Vagina (tissue), 2 donors: ENCODE results near the gene TRABD2B. TPM values are rescaled to one million over a fixed set of nuclear protein-coding genes. Genes with fewer than 3 reads are reported as not detected.

Experiments used
- DNase-seq, 2 donors: peaks; one replicate each; pipeline ENCODE4 v3.0.0-alpha.2; 2017; ENCODE audit errors: extremely low spot score in 2 of 2
- H3K27ac ChIP-seq: fragments of 200-600 bp; sonication (generic); one replicate; pipeline ENCODE4 v1.5.1; 2019
- H3K27me3 ChIP-seq: fragments of 200-600 bp; sonication (generic); one replicate; pipeline ENCODE4 v1.5.1; 2019
- H3K36me3 ChIP-seq, 2 donors: fragments of 200-600 bp; sonication (generic); one replicate each; pipeline ENCODE4 v1.5.1; 2017 to 2019
- H3K4me1 ChIP-seq: fragments of 200-600 bp; sonication (generic); one replicate; pipeline ENCODE4 v1.5.1; 2019
- H3K4me3 ChIP-seq, 2 donors: fragments of 200-600 bp; sonication (generic); 1 replicate in 1 of 2; 2 replicates in 1 of 2; pipeline ENCODE4 v1.5.1; 2016 to 2019
- H3K9me3 ChIP-seq: fragments of 200-600 bp; sonication (generic); one replicate; pipeline ENCODE4 v1.5.1; 2019
- POLR2A ChIP-seq, 2 donors: fragments of 450-650 bp; IDR thresholded peaks; one replicate each; pipeline ENCODE4 v1.6.1; 2017; ENCODE audit warnings: antibody characterized with exemption in 2 of 2, mild to moderate bottlenecking in 2 of 2, moderate library complexity in 2 of 2
- POLR2AphosphoS5 ChIP-seq, 2 donors: sonication (generic); formaldehyde crosslinking; IDR thresholded peaks; one replicate each; pipeline ENCODE4 v1.9.0; 2017; ENCODE audit warnings: antibody characterized with exemption in 2 of 2, mild to moderate bottlenecking in 2 of 2, low read depth in 1 of 2; ENCODE audit not compliant: insufficient read depth in 1 of 2
- intact Hi-C: fragments of 100-400 bp; cut with DNase I; formaldehyde crosslinking; loops from one replicate; pipeline ENCODE4 v1.15.1; 2023
- total RNA-seq: library from RNA; depleted of rRNA; stranded (reverse); fragments of >200 nt; gene quantifications from one replicate; pipeline ENCODE4 v1.2.3, GENCODE V29; 2016
- TF ChIP-seq, protein P1 (sequence below), 3 experiments: fragments of 450-650 bp in 2 of 3; fragments of 200-600 bp in 1 of 3; sonication (generic) in 1 of 3; IDR thresholded peaks; one replicate each; pipeline ENCODE4 v1.5.1; 2017 to 2019; ENCODE audit warnings: antibody characterized with exemption in 3 of 3, mild to moderate bottlenecking in 2 of 3, moderate library complexity in 2 of 3

Gene TRABD2B
- total RNA-seq, 1 donor from 2014 or later, result 5.6 TPM

DNA sequence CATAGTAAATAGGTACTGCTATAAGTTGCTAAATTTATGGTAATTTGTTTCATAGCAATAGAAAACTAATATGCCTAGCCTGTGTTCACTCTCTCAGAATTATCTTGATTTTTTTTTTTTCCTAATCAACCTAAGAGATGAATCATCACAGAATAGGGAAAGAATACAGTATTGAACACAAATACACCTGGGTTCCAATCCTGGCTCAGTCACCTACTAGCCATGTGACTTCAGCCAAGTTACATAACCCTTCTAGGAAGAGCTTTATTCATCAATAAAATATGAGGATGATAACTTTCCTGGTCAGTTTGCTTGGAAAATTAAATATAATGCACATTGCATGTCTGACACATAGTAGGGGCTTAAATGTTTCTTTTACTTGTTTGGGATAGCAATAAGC lies 279.8 kb downstream of the TRABD2B start:
- H3K27me3 ChIP-seq, result peaks cover 6% of the 10 kb centered on the region
- H3K27ac ChIP-seq, result no peak overlapping the region
- H3K36me3 ChIP-seq, result no peaks in the 10 kb centered on the region
- intact Hi-C loops, result no loop called here
- H3K4me3 ChIP-seq, result no peak overlapping the region
- no peak for TF ChIP-seq POLR2A (IDR thresholded peaks at IDR 0.05)
- TF ChIP-seq, protein P1, sequence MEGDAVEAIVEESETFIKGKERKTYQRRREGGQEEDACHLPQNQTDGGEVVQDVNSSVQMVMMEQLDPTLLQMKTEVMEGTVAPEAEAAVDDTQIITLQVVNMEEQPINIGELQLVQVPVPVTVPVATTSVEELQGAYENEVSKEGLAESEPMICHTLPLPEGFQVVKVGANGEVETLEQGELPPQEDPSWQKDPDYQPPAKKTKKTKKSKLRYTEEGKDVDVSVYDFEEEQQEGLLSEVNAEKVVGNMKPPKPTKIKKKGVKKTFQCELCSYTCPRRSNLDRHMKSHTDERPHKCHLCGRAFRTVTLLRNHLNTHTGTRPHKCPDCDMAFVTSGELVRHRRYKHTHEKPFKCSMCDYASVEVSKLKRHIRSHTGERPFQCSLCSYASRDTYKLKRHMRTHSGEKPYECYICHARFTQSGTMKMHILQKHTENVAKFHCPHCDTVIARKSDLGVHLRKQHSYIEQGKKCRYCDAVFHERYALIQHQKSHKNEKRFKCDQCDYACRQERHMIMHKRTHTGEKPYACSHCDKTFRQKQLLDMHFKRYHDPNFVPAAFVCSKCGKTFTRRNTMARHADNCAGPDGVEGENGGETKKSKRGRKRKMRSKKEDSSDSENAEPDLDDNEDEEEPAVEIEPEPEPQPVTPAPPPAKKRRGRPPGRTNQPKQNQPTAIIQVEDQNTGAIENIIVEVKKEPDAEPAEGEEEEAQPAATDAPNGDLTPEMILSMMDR (IDR thresholded peaks at IDR 0.05), result no peak
- TF ChIP-seq POLR2AphosphoS5 (IDR thresholded peaks at IDR 0.05; ENCODE audit: insufficient read depth in 1 of 2, low read depth in 1 of 2), result no peak
- DNase-seq, result no peak
- no peaks in the 10 kb centered on the region for H3K9me3 ChIP-seq
- H3K4me1 ChIP-seq, result no peaks in the 10 kb centered on the region

DNA sequence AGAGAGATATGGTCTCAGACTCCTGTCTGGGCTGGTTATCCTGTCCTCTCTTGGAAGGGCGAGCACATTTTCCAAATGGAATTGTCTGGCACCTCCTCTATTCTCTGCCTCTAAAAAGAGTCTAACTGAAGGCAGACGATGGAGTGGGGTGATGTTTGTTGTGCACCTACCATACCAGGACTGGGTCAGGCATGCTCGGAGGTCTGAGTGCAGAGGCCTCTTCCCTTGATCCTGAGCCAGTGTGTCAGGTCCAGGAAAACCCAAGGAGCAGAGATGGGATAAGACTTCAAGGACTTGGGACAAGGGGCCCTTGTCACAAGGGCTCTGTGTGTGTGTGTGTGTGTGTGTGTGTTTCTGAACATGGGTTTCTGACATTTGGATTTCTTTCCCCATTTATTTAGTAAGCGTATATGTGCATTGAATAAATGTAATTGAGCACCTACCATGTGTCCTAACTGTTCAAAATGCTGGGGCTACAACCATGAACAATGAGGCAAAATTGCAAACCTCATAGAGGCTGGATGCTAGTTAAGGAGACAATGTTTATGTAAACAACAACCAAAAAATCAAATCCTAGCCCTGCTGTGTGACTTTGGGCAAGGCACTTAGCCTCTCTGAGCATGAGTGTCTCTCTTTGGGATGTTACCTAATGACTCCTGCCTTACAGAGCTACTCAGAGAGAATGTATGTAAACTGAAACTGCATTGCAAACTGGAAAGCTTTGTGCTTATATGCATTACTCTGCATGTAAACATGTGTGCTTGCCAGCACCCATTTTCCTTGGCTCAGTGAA lies 283.0 kb downstream of the TRABD2B start:
- H3K27ac ChIP-seq, result no peak overlapping the region
- intact Hi-C loops, result no loop called here
- no peak overlapping the region for H3K4me3 ChIP-seq
- peaks cover 15% of the 10 kb centered on the region for H3K4me1 ChIP-seq
- no peaks in the 10 kb centered on the region for H3K9me3 ChIP-seq
- peaks cover 11% of the 10 kb centered on the region for H3K27me3 ChIP-seq
- DNase-seq, result no peak
- no peaks in the 10 kb centered on the region for H3K36me3 ChIP-seq
- TF ChIP-seq, protein P1 (IDR thresholded peaks at IDR 0.05), result no peak
- no peak for TF ChIP-seq POLR2A (IDR thresholded peaks at IDR 0.05)

DNA sequence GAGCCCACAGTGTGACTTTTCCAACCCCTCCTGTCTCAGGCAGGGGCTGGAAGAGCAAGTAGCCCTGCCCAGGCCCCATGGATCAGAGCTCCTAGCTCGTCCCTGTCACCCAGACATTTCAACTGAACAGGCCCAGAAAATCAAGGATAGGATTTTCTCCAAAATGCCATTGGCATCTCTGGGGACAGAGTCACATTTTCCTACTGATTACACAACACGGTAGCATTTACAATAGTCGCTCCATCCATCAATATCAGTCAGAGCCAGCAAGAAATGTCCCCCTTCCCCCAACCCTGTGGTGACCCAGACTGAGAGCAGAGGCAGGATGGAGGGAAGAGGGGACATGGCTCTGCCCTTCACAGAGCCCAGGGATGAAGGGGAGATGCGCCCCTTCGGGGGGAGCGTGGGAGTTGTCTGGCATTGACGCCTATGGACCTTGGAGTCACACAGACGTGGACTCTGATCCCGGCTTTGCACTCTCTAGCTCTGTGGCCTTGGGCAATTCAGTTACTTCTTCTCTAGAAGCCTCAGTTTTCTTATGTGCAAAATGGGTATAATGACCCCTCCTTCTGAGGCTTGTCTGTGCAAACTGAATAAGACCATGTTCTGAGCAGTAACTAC lies 283.7 kb downstream of the TRABD2B start:
- TF ChIP-seq POLR2A (IDR thresholded peaks at IDR 0.05) (no peak), POLR2AphosphoS5 (IDR thresholded peaks at IDR 0.05; ENCODE audit: insufficient read depth in 1 of 2, low read depth in 1 of 2) (no peak)
- TF ChIP-seq, protein P1 (IDR thresholded peaks at IDR 0.05), result no peak
- intact Hi-C loops, result no loop called here
- Histone ChIP-seq H3K4me1 (peaks cover 22% of the 10 kb centered on the region), H3K27ac (no peak overlapping the region), H3K4me3 (no peak overlapping the region), H3K36me3 (no peaks in the 10 kb centered on the region), H3K9me3 (no peaks in the 10 kb centered on the region), H3K27me3 (peaks cover 12% of the 10 kb centered on the region)
- DNase-seq, result no peak

DNA sequence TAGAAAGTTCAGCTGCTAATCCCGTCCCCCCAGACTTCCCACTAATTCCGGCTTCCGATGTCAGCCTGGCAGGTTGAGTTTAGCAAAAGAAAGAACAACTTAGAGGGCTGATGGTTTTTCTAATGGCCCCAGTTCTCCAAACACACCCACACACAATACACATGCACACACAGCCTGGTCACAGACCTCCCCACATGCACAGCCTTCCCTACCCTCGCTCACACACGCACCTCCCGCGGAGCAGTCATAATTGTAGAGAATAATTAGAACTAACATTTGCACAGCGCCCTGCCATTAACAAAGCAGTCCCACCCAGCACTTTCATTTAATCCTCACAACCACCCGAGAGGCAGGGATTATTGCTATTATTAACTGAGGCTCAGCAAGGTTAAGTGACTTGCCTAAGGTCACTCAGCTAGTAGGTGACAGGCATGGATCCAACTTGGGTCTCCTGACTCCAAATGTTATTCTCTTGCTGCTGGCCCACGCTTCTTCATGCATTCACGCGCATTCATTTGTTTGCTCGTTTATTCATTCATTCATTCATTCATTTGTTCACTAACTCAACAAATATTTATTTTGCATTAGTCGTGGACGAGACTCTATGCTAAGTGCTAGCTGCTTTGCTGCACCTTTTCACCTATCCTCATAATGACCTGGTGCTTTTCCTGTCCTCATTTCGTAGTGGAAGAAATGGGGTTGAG lies 284.4 kb downstream of the TRABD2B start:
- no peaks in the 10 kb centered on the region for H3K9me3 ChIP-seq
- DNase-seq, result no peak
- no peak overlapping the region for H3K4me3 ChIP-seq
- intact Hi-C loops, result no loop called here
- no peaks in the 10 kb centered on the region for H3K36me3 ChIP-seq
- peaks cover 28% of the 10 kb centered on the region for H3K4me1 ChIP-seq
- no peak overlapping the region for H3K27ac ChIP-seq
- H3K27me3 ChIP-seq, result peaks cover 11% of the 10 kb centered on the region
- TF ChIP-seq POLR2AphosphoS5 (IDR thresholded peaks at IDR 0.05; ENCODE audit: insufficient read depth in 1 of 2, low read depth in 1 of 2) (no peak), POLR2A (IDR thresholded peaks at IDR 0.05) (no peak)
- TF ChIP-seq, protein P1 (IDR thresholded peaks at IDR 0.05), result no peak
